Osteocyte (in vitro differentiated cells): ENCODE measurements around the gene ZNF385A. TPM values are rescaled to one million over a fixed set of nuclear protein-coding genes. Genes with fewer than 3 reads are reported as not detected.

Experiments used
- DNase-seq: peaks from one replicate; pipeline ENCODE4 v3.0.0; 2021; ENCODE audit warnings: mixed read lengths; ENCODE audit not compliant: unreplicated experiment; ENCODE audit errors: extremely low spot score
- H3K27ac Mint-ChIP-seq: one replicate; pipeline ENCODE4 v1.8.0; 2021; ENCODE audit warnings: mild to moderate bottlenecking, mixed read lengths; ENCODE audit not compliant: unreplicated experiment
- H3K27me3 Mint-ChIP-seq: one replicate; pipeline ENCODE4 v1.8.0; 2021; ENCODE audit warnings: mixed read lengths; ENCODE audit not compliant: unreplicated experiment
- H3K36me3 Mint-ChIP-seq: one replicate; pipeline ENCODE4 v1.8.0; 2021; ENCODE audit warnings: mixed read lengths; ENCODE audit not compliant: unreplicated experiment
- H3K4me1 Mint-ChIP-seq: one replicate; pipeline ENCODE4 v1.8.0; 2021; ENCODE audit warnings: mixed read lengths; ENCODE audit not compliant: unreplicated experiment
- H3K4me3 Mint-ChIP-seq: one replicate; pipeline ENCODE4 v1.8.0; 2021; ENCODE audit warnings: mild to moderate bottlenecking, moderate library complexity, mixed read lengths; ENCODE audit not compliant: unreplicated experiment
- H3K9me3 Mint-ChIP-seq: one replicate; pipeline ENCODE4 v1.8.0; 2021; ENCODE audit warnings: mixed read lengths; ENCODE audit not compliant: unreplicated experiment
- total RNA-seq: library from RNA; stranded (reverse); gene quantifications from 2 replicates; pipeline ENCODE4 v1.2.1, GENCODE V29; 2021
- TF ChIP-seq, protein P1 (sequence below): fragments of 200-600 bp; sonication (generic); IDR thresholded peaks from 2 replicates; pipeline ENCODE4 v1.5.0; 2021; ENCODE audit warnings: antibody characterized with exemption, mild to moderate bottlenecking, moderate library complexity

ZNF385A gene
- total RNA-seq, 1 donor from 2014 or later = 12.3 TPM

GRCh38 chr12:54377797-54378515, 6.6 kb downstream of the ZNF385A start:
- peak overlapping the region; percentile 76 for H3K4me3 Mint-ChIP-seq
- no peak for DNase-seq
- H3K27me3 Mint-ChIP-seq = no peaks in the 10 kb centered on the region
- no peak overlapping the region for H3K27ac Mint-ChIP-seq
- H3K9me3 Mint-ChIP-seq = no peaks in the 10 kb centered on the region
- no peaks in the 10 kb centered on the region for H3K36me3 Mint-ChIP-seq
- H3K4me1 Mint-ChIP-seq = peaks cover 59% of the 10 kb centered on the region
- TF ChIP-seq, protein P1, sequence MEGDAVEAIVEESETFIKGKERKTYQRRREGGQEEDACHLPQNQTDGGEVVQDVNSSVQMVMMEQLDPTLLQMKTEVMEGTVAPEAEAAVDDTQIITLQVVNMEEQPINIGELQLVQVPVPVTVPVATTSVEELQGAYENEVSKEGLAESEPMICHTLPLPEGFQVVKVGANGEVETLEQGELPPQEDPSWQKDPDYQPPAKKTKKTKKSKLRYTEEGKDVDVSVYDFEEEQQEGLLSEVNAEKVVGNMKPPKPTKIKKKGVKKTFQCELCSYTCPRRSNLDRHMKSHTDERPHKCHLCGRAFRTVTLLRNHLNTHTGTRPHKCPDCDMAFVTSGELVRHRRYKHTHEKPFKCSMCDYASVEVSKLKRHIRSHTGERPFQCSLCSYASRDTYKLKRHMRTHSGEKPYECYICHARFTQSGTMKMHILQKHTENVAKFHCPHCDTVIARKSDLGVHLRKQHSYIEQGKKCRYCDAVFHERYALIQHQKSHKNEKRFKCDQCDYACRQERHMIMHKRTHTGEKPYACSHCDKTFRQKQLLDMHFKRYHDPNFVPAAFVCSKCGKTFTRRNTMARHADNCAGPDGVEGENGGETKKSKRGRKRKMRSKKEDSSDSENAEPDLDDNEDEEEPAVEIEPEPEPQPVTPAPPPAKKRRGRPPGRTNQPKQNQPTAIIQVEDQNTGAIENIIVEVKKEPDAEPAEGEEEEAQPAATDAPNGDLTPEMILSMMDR = no peak

- no peak for DNase-seq
- H3K27me3 Mint-ChIP-seq = no peaks in the 10 kb centered on the region
- H3K4me3 Mint-ChIP-seq = peak overlapping the region; percentile 35
- no peaks in the 10 kb centered on the region for H3K9me3 Mint-ChIP-seq
- TF ChIP-seq, protein P1 = no peak
- peak overlapping the region; percentile 4 for H3K27ac Mint-ChIP-seq
- peaks cover 69% of the 10 kb centered on the region for H3K4me1 Mint-ChIP-seq
- H3K36me3 Mint-ChIP-seq = no peaks in the 10 kb centered on the region
Observed at GRCh38 chr12:54377007-54377406, 7.5 kb downstream of the ZNF385A start.

DNA sequence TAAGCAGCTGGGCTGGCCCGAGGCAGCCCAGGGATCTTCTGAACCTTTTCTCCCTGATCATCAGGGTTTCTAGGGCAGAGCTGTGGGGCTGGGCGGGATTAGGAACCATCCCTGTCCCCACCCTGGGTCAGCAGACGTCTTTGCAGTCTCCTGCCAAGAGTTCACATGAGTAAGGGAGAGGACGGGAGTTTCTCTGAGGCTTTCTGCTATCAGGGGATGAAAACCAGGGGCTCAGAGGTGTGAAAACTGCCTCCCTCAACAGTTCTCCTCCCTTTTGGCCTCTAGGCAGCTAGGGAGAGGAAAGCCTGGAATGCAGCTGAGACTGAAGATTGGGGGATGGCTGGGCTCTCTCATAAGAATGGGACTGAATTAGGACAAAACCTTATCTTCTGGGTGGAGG, 7.9 kb downstream of the ZNF385A start:
- no peak for DNase-seq
- Mint-ChIP-seq H3K4me1 (peaks cover 73% of the 10 kb centered on the region), H3K36me3 (no peaks in the 10 kb centered on the region), H3K4me3 (peak overlapping the region; percentile 3), H3K9me3 (no peaks in the 10 kb centered on the region), H3K27ac (peak overlapping the region; percentile 32), H3K27me3 (no peaks in the 10 kb centered on the region)
- TF ChIP-seq, protein P1 = no peak

DNA sequence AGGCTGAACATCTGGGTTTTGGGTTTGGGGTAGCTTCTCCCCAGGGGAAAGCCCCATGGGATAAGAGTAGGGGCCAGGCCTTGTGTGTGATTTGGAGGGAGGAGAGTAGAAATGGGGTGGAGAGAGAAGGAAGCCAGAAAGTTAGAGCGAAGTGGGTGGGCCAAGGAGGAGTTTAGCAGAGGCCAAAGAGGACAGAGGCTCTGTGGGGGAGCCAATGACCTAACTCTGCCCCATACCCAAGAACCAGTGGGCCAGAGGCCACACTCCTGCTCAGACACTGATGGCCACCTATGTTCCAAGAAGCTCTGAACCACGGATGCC, 9.3 kb downstream of the ZNF385A start:
- Mint-ChIP-seq H3K27ac (peak overlapping the region; percentile 87), H3K36me3 (no peaks in the 10 kb centered on the region), H3K4me1 (peaks cover 87% of the 10 kb centered on the region), H3K27me3 (no peaks in the 10 kb centered on the region), H3K4me3 (peak overlapping the region; percentile 14), H3K9me3 (no peaks in the 10 kb centered on the region)
- TF ChIP-seq, protein P1 = no peak
- no peak for DNase-seq

- Mint-ChIP-seq H3K4me1 (peaks cover 87% of the 10 kb centered on the region), H3K27ac (peak overlapping the region; percentile 87), H3K27me3 (no peaks in the 10 kb centered on the region), H3K9me3 (no peaks in the 10 kb centered on the region), H3K4me3 (peak overlapping the region; percentile 14), H3K36me3 (no peaks in the 10 kb centered on the region)
- DNase-seq = no peak
- TF ChIP-seq, protein P1 = no peak
Observed at GRCh38 chr12:54374562-54375258, 9.8 kb downstream of the ZNF385A start.
